ENCODE results near the gene HIRA. TPM values are rescaled to one million over a fixed set of nuclear protein-coding genes. Genes with fewer than 3 reads are reported as not detected.

Gene HIRA
- total RNA-seq, 1 experiment from 2014 or later = 23.8 TPM

- ChIA-PET CTCF (no interaction called here), POLR2A (no interaction called here)
- intact Hi-C loops (cut with micrococcal nuclease; ENCODE audit: unreplicated experiment) (no loop called here), in situ Hi-C loops (cut with HindIII; ENCODE audit: low pct_unique_long_range_greater_than_20kb, low sequenced_read_pairs) (no loop called here)
- BruUV-seq (replicated peaks) = no TSS peak
- Histone ChIP-seq H3K9me3 (ENCODE audit: control insufficient read depth, insufficient read depth, low read depth, low read length) (no peaks in the 10 kb centered on the region), H3K27me3 (ENCODE audit: control insufficient read depth, insufficient read depth, low read length) (no peaks in the 10 kb centered on the region), H3K27ac (ENCODE audit: low read length) (no peak overlapping the region), H3K36me3 (ENCODE audit: control insufficient read depth, insufficient read depth, low read length) (no peaks in the 10 kb centered on the region; the same call in 1 of the 2 replicates), H3K4me1 (ENCODE audit: control insufficient read depth, insufficient read depth, low read length) (no peaks in the 10 kb centered on the region), H3K4me3 (ENCODE audit: low read depth in 2 of 2, low read length in 2 of 2) (no peak overlapping the region)
- no peak for DNase-seq (ENCODE audit: low read depth, low spot score)
- no peak for TF ChIP-seq CTCF (IDR thresholded peaks at IDR 0.05)
- no peak for TF ChIP-seq POLR2AphosphoS5 (IDR thresholded peaks at IDR 0.05; ENCODE audit: low read depth, low read length)
- no peak for TF ChIP-seq TCF7L2 (IDR thresholded peaks at IDR 0.05; ENCODE audit: low read depth, low read length)
- TF ChIP-seq REST (IDR thresholded peaks at IDR 0.05; ENCODE audit: insufficient read depth in 1 of 2, low read depth in 2 of 2, low read length in 1 of 2) = no peak
- TF ChIP-seq SIN3A (IDR thresholded peaks at IDR 0.05; ENCODE audit: borderline replicate concordance, insufficient read depth, low read depth, low read length) = no peak
- ATAC-seq = no peak
These were observed 75.9 kb downstream of the HIRA start for GRCh38 chr22:19355413-19356157.

- no peak for TF ChIP-seq TCF7L2 (IDR thresholded peaks at IDR 0.05; ENCODE audit: low read depth, low read length)
- TF ChIP-seq POLR2AphosphoS5 (IDR thresholded peaks at IDR 0.05; ENCODE audit: low read depth, low read length) = no peak
- TF ChIP-seq REST (IDR thresholded peaks at IDR 0.05; ENCODE audit: insufficient read depth in 1 of 2, low read depth in 2 of 2, low read length in 1 of 2) = no peak
- TF ChIP-seq CTCF (IDR thresholded peaks at IDR 0.05) = no peak
- no peak for TF ChIP-seq SIN3A (IDR thresholded peaks at IDR 0.05; ENCODE audit: borderline replicate concordance, insufficient read depth, low read depth, low read length)
- intact Hi-C loops (cut with micrococcal nuclease; ENCODE audit: unreplicated experiment) (no loop called here), in situ Hi-C loops (cut with HindIII; ENCODE audit: low pct_unique_long_range_greater_than_20kb, low sequenced_read_pairs) (no loop called here)
- DNase-seq (ENCODE audit: low read depth, low spot score) (no peak), ATAC-seq (no peak)
- Histone ChIP-seq H3K27ac (ENCODE audit: low read length) (no peak overlapping the region), H3K27me3 (ENCODE audit: control insufficient read depth, insufficient read depth, low read length) (no peaks in the 10 kb centered on the region), H3K36me3 (ENCODE audit: control insufficient read depth, insufficient read depth, low read length) (no peaks in the 10 kb centered on the region; the same call in 1 of the 2 replicates), H3K4me3 (ENCODE audit: low read depth in 2 of 2, low read length in 2 of 2) (no peak overlapping the region), H3K4me1 (ENCODE audit: control insufficient read depth, insufficient read depth, low read length) (no peaks in the 10 kb centered on the region), H3K9me3 (ENCODE audit: control insufficient read depth, insufficient read depth, low read depth, low read length) (no peaks in the 10 kb centered on the region)
- CTCF ChIA-PET = no interaction called here
- POLR2A ChIA-PET = no interaction called here
- no TSS peak for BruUV-seq (replicated peaks)
These were observed 77.3 kb downstream of the HIRA start for GRCh38 chr22:19354201-19354600.
